HepG2 (cell line): ENCODE data around the gene URB1. TPM values are rescaled to one million over a fixed set of nuclear protein-coding genes. Genes with fewer than 3 reads are reported as not detected.
A peak's percentile ranks its signal among the peaks of the same experiment; 100 is the strongest.

ENCODE experiments used
- CHD4 ChIP-seq: fragments of 200-600 bp; sonication (generic); IDR thresholded peaks from 2 replicates; pipeline ENCODE4 v1.7.0; 2017; ENCODE audit warnings: mild to moderate bottlenecking, low read length, borderline replicate concordance
- FOXA3 ChIP-seq: IDR thresholded peaks from 2 replicates; pipeline ENCODE4 v1.6.1; 2016; ENCODE audit warnings: missing genetic modification reagents, missing compliant biosample characterization
- FOXO1 ChIP-seq: sonication (generic); formaldehyde crosslinking; IDR thresholded peaks from 2 replicates; pipeline ENCODE4 v1.4.0; 2020; ENCODE audit warnings: missing genetic modification reagents
- HNF1A ChIP-seq, 2 experiments: sonication (generic) in 1 of 2; formaldehyde crosslinking in 1 of 2; IDR thresholded peaks; 2 replicates each; pipeline versions ENCODE4 v1.4.0 to v1.6.1; 2016 to 2020; ENCODE audit warnings: borderline replicate concordance in 1 of 2, low read depth in 1 of 2, mild to moderate bottlenecking in 1 of 2, missing genetic modification reagents in 1 of 2
- HOXD1 ChIP-seq: sonication (generic); formaldehyde crosslinking; IDR thresholded peaks from 2 replicates; pipeline ENCODE4 v1.5.0; 2020; ENCODE audit warnings: missing genetic modification reagents
- JARID2 ChIP-seq: sonication (generic); formaldehyde crosslinking; IDR thresholded peaks from 2 replicates; pipeline ENCODE4 v1.8.1; 2023; ENCODE audit warnings: missing genetic modification reagents, inconsistent platforms; ENCODE audit not compliant: insufficient replicate concordance
- NFKBIZ ChIP-seq: IDR thresholded peaks from 2 replicates; pipeline ENCODE4 v1.6.1; 2018; ENCODE audit warnings: missing genetic modification reagents, missing compliant biosample characterization
- RNF219 ChIP-seq: sonication (generic); formaldehyde crosslinking; IDR thresholded peaks from 2 replicates; pipeline ENCODE4 v1.5.0; 2020; ENCODE audit warnings: mild to moderate bottlenecking, missing genetic modification reagents
- TMF1 ChIP-seq: sonication (generic); formaldehyde crosslinking; IDR thresholded peaks from 2 replicates; pipeline ENCODE4 v1.8.1; 2022; ENCODE audit warnings: low read depth, missing genetic modification reagents
- TSC22D2 ChIP-seq: sonication (generic); formaldehyde crosslinking; IDR thresholded peaks from 2 replicates; pipeline ENCODE4 v1.5.1; 2020; ENCODE audit warnings: missing genetic modification reagents, mild to moderate bottlenecking, borderline replicate concordance
- UBTF ChIP-seq: sonication (generic); formaldehyde crosslinking; IDR thresholded peaks from 2 replicates; pipeline ENCODE4 v1.4.0; 2020; ENCODE audit warnings: mild to moderate bottlenecking, missing genetic modification reagents
- ZFYVE20 ChIP-seq: sonication (generic); formaldehyde crosslinking; IDR thresholded peaks from 2 replicates; pipeline ENCODE4 v1.8.0; 2023; ENCODE audit warnings: low read depth, mild to moderate bottlenecking, moderate library complexity, missing genetic modification reagents, borderline replicate concordance
- ZNF232 ChIP-seq: sonication (generic); formaldehyde crosslinking; IDR thresholded peaks from 2 replicates; pipeline ENCODE4 v1.4.0; 2020; ENCODE audit warnings: missing genetic modification reagents, borderline replicate concordance
- ZNF431 ChIP-seq: sonication (generic); formaldehyde crosslinking; IDR thresholded peaks from 2 replicates; pipeline ENCODE4 v1.9.0; 2022; ENCODE audit warnings: missing genetic modification reagents, low read depth, mild to moderate bottlenecking, borderline replicate concordance
- ZNF782 ChIP-seq: sonication (generic); formaldehyde crosslinking; IDR thresholded peaks from 2 replicates; pipeline ENCODE4 v1.4.0; 2020; ENCODE audit warnings: missing genetic modification reagents, mild to moderate bottlenecking, borderline replicate concordance
- ZNF792 ChIP-seq: IDR thresholded peaks from 2 replicates; pipeline ENCODE4 v1.6.1; 2016
- ZNF800 ChIP-seq: sonication (generic); formaldehyde crosslinking; IDR thresholded peaks from 2 replicates; pipeline ENCODE4 v1.4.0; 2020; ENCODE audit warnings: missing genetic modification reagents
- polyA plus RNA-seq, 8 experiments: library from polyadenylated mRNA; depleted of rRNA in 3 of 8; stranded (reverse) in 7 of 8; unstranded in 1 of 8; fragments of >200 nt; fragmentation: Illumina TruSeq in 4 of 8; extraction: Trizol in 4 of 8; gene quantifications; 2 replicates each; pipeline versions ENCODE4 v1.2.1 to v1.2.3, GENCODE V29; 2011 to 2016; ENCODE audit warnings: low read depth in 4 of 8, missing spikeins in 1 of 8, mixed read lengths in 1 of 8; ENCODE audit not compliant: insufficient read depth in 1 of 8
- total RNA-seq, 5 experiments: library from RNA; depleted of rRNA; stranded (reverse); fragments of >200 nt; fragmentation: Illumina TruSeq; extraction: Trizol; gene quantifications; 2 replicates each; pipeline ENCODE4 v1.2.3, GENCODE V29; 2016; ENCODE audit warnings: low read depth in 1 of 5

Gene URB1
- total and polyA plus RNA-seq, 2 of the 13 experiments (the other 11 are each of a cell fraction or from before 2014, with no cell fraction given): 4.5 to 16.7 TPM

- TF ChIP-seq HNF1A (IDR thresholded peaks at IDR 0.05; ENCODE audit: low read depth) (0 out of 2 replicates have a peak, but pooled peaks have one; percentile 15), HNF1A (CRISPR knock-in tag; IDR thresholded peaks at IDR 0.05; ENCODE audit: borderline replicate concordance) (peak; percentile 65), CHD4 (no peak), ZFYVE20 (no peak), ZNF782 (CRISPR knock-in tag) (no peak), ZNF232 (no peak), JARID2 (CRISPR knock-in tag) (no peak), NFKBIZ (CRISPR knock-in tag) (no peak), FOXO1 (CRISPR knock-in tag) (no peak), HOXD1 (CRISPR knock-in tag) (no peak), UBTF (peak; percentile 56; the same call in 1 of the 2 replicates), ZNF800 (no peak), ZNF431 (no peak), FOXA3 (CRISPR knock-in tag) (no peak), TMF1 (CRISPR knock-in tag) (no peak), RNF219 (CRISPR knock-in tag) (no peak), ZNF792 (CRISPR knock-in tag) (peak; percentile 49; the same call in 1 of the 2 replicates), TSC22D2 (no peak)
These were observed 114.1 kb downstream of the URB1 start, which contains the start of gene MIS18A (continued) for GRCh38 chr21:32278518-32279376.
